ENCODE measurements around the gene RXRA. TPM values are rescaled to one million over a fixed set of nuclear protein-coding genes. Genes with fewer than 3 reads are reported as not detected.

The RXRA gene
- total RNA-seq, 4 donors from 2014 or later: 41.8 to 83.1 (median 50.4) TPM

GRCh38 chr9:134299883-134300282 lies 26.4 kb upstream of the RXRA start:
- Histone ChIP-seq H3K4me3 (no peak overlapping the region), H3K27me3 (peaks cover 0 to 20% (median 0%) of the 10 kb centered on the region in 4 donors), H3K9me3 (no peaks in the 10 kb centered on the region), H3K36me3 (no peaks in the 10 kb centered on the region), H3K4me1 (peaks cover 0 to 10% (median 0%) of the 10 kb centered on the region in 3 donors), H3K27ac (no peak overlapping the region)
- DNase-seq: no peak
- 64 to 66% methylated on average over 5 to 7 of the region's 7 CpGs for WGBS, 2 donors
- intact Hi-C loops (cut with DNase I): no loop called here
- TF ChIP-seq POLR2A (IDR thresholded peaks at IDR 0.05): no peak
- no peak for TF ChIP-seq CTCF (IDR thresholded peaks at IDR 0.05)

GRCh38 chr9:134301387-134302129 lies 24.7 kb upstream of the RXRA start:
- Histone ChIP-seq H3K9me3 (no peaks in the 10 kb centered on the region), H3K27ac (no peak overlapping the region), H3K36me3 (no peaks in the 10 kb centered on the region), H3K27me3 (peaks cover 0 to 3% (median 0%) of the 10 kb centered on the region in 4 donors), H3K4me3 (no peak overlapping the region), H3K4me1 (peaks cover 0 to 10% (median 0%) of the 10 kb centered on the region in 3 donors)
- DNase-seq: no peak
- 72 to 79% methylated on average over 13 to 14 of the region's 15 CpGs for WGBS, 2 donors
- intact Hi-C loops (cut with DNase I): no loop called here
- TF ChIP-seq CTCF (IDR thresholded peaks at IDR 0.05): no peak
- TF ChIP-seq POLR2A (IDR thresholded peaks at IDR 0.05): no peak

- WGBS, 2 donors: 89 to 91% methylated on average over 7 of the region's 7 CpGs
- no peak for DNase-seq
- Histone ChIP-seq H3K4me1 (peaks cover 0 to 10% (median 0%) of the 10 kb centered on the region in 3 donors), H3K27ac (no peak overlapping the region), H3K27me3 (peaks cover 0 to 6% (median 0%) of the 10 kb centered on the region in 4 donors), H3K4me3 (no peak overlapping the region), H3K36me3 (no peaks in the 10 kb centered on the region), H3K9me3 (no peaks in the 10 kb centered on the region)
- intact Hi-C loops (cut with DNase I): no loop called here
- TF ChIP-seq CTCF (IDR thresholded peaks at IDR 0.05): no peak
- TF ChIP-seq POLR2A (IDR thresholded peaks at IDR 0.05): no peak
Observed at GRCh38 chr9:134302130-134302817, 24.0 kb upstream of the RXRA start.

GRCh38 chr9:134303601-134304000 lies 22.7 kb upstream of the RXRA start:
- no peak overlapping the region for H3K27ac ChIP-seq
- peaks cover 0 to 10% (median 0%) of the 10 kb centered on the region in 3 donors for H3K4me1 ChIP-seq
- no peak for DNase-seq
- no peaks in the 10 kb centered on the region for H3K9me3 ChIP-seq
- TF ChIP-seq CTCF (IDR thresholded peaks at IDR 0.05) (no peak), POLR2A (IDR thresholded peaks at IDR 0.05) (no peak)
- H3K4me3 ChIP-seq: no peak overlapping the region
- WGBS, 2 donors: 89 to 92% methylated on average over 5 to 7 of the region's 7 CpGs
- peaks cover 0 to 14% (median 0%) of the 10 kb centered on the region in 4 donors for H3K27me3 ChIP-seq
- no peaks in the 10 kb centered on the region for H3K36me3 ChIP-seq
- intact Hi-C loops (cut with DNase I): no loop called here

GRCh38 chr9:134304261-134304660 lies 22.0 kb upstream of the RXRA start:
- no peak overlapping the region for H3K4me3 ChIP-seq

More at GRCh38 chr9:134304261-134304660, 22.0 kb upstream of the RXRA start:
- H3K36me3 ChIP-seq: no peaks in the 10 kb centered on the region
- TF ChIP-seq POLR2A (IDR thresholded peaks at IDR 0.05) (no peak), CTCF (IDR thresholded peaks at IDR 0.05) (no peak)
- DNase-seq: no peak
- intact Hi-C loops (cut with DNase I): no loop called here
- no peaks in the 10 kb centered on the region for H3K9me3 ChIP-seq
- peaks cover 0 to 17% (median 0%) of the 10 kb centered on the region in 4 donors for H3K27me3 ChIP-seq
- 84 to 85% methylated on average over 15 to 16 of the region's 16 CpGs for WGBS, 2 donors
- H3K4me1 ChIP-seq: peaks cover 0 to 9% (median 0%) of the 10 kb centered on the region in 3 donors
- no peak overlapping the region for H3K27ac ChIP-seq
